Naive thymus-derived CD8-positive, alpha-beta T cell (primary cell): ENCODE data around the gene CNTRL. TPM values are rescaled to one million over a fixed set of nuclear protein-coding genes. Genes with fewer than 3 reads are reported as not detected.
"Not testable (repeated sequence)": the region's sequence is repeated elsewhere in the genome, so short reads cannot be mapped to it uniquely, and the experiment has no call there.

Source experiments
- ATAC-seq, 2 donors: fragments of 150-1000 bp; cut with Tn5 transposase in 1 of 2; sonication (Bioruptor Pico), chemical (Tn5 transposase) in 1 of 2; 1 replicate in 1 of 2; 2 replicates in 1 of 2; pipeline ENCODE4 v1.10.0; 2021; ENCODE audit warnings: mild to moderate bottlenecking in 2 of 2, moderate library complexity in 2 of 2
- POLR2A ChIA-PET: fragments of 350-600 bp; sonication (Branson Sonifier 250); formaldehyde crosslinking; loops from one replicate; lab custom pipeline; 2021; ENCODE audit warnings: antibody characterized with exemption; lab: Charles Lee
- DNase-seq, 10 donors: peaks; one replicate each; pipeline versions ENCODE4 v3.0.0 to v3.0.0-alpha.2; 2020 to 2022
- H3K27ac Mint-ChIP-seq, 10 donors: one replicate each; pipeline ENCODE4 v1.8.0; 2020 to 2022; ENCODE audit warnings: mild to moderate bottlenecking in 10 of 10, mixed read lengths in 10 of 10, moderate library complexity in 4 of 10, inconsistent platforms in 1 of 10
- H3K27me3 Mint-ChIP-seq, 5 donors: one replicate each; pipeline ENCODE4 v1.8.0; 2021 to 2022; ENCODE audit warnings: mixed read lengths in 5 of 5
- H3K36me3 Mint-ChIP-seq, 3 donors: one replicate each; pipeline ENCODE4 v1.8.0; 2020 to 2022; ENCODE audit warnings: mixed read lengths in 3 of 3, mild to moderate bottlenecking in 2 of 3, inconsistent platforms in 1 of 3
- H3K4me1 Mint-ChIP-seq, 4 donors: one replicate each; pipeline ENCODE4 v1.8.0; 2021 to 2022; ENCODE audit warnings: mixed read lengths in 4 of 4
- H3K4me3 Mint-ChIP-seq, 10 donors: one replicate each; pipeline ENCODE4 v1.8.0; 2020 to 2022; ENCODE audit warnings: mild to moderate bottlenecking in 10 of 10, mixed read lengths in 10 of 10, moderate library complexity in 6 of 10, inconsistent platforms in 1 of 10
- H3K9me3 Mint-ChIP-seq, 9 donors: one replicate each; pipeline ENCODE4 v1.8.0; 2020 to 2022; ENCODE audit warnings: mixed read lengths in 9 of 9, mild to moderate bottlenecking in 3 of 9, inconsistent platforms in 1 of 9, moderate library complexity in 1 of 9
- polyA plus RNA-seq, 3 donors: library from polyadenylated mRNA; unstranded; fragments of 300-500 nt; fragmentation: Illumina TruSeq; gene quantifications; one replicate each; pipeline ENCODE4 v1.2.3, GENCODE V29; 2021
- total RNA-seq, 8 experiments: library from RNA in 2 of 8; stranded (reverse) in 2 of 8; gene quantifications; one replicate each; pipeline ENCODE4 v1.2.3 and lab custom pipeline; 2021 to 2026

Gene CNTRL
- total and polyA plus RNA-seq, 5 experiments from 2014 or later: 6.5 to 115 (median 20.6) TPM

- H3K4me3 Mint-ChIP-seq: peak overlapping the region in 4 of 10 donors; percentile 3 to 65 (median 38)
- H3K4me1 Mint-ChIP-seq: peaks cover 16 to 33% (median 23%) of the 10 kb centered on the region in 4 donors
- ATAC-seq (no peak), DNase-seq (no peak)
- no peaks in the 10 kb centered on the region for H3K9me3 Mint-ChIP-seq
- no peaks in the 10 kb centered on the region for H3K27me3 Mint-ChIP-seq
- peak overlapping the region; percentile 23 to 93 (median 83) for H3K27ac Mint-ChIP-seq
- H3K36me3 Mint-ChIP-seq: peaks cover 4 to 94% (median 50%) of the 10 kb centered on the region in 3 donors
- POLR2A ChIA-PET: interaction anchor here (0.6 to 2.2 kb wide), 4 partner anchors 15 to 46 kb away, joined by 3 to 10 read pairs (median 4); no protein-coding TSS in a partner anchor
These were observed 93.3 kb downstream of the CNTRL start for GRCh38 chr9:121168052-121168451.

DNA sequence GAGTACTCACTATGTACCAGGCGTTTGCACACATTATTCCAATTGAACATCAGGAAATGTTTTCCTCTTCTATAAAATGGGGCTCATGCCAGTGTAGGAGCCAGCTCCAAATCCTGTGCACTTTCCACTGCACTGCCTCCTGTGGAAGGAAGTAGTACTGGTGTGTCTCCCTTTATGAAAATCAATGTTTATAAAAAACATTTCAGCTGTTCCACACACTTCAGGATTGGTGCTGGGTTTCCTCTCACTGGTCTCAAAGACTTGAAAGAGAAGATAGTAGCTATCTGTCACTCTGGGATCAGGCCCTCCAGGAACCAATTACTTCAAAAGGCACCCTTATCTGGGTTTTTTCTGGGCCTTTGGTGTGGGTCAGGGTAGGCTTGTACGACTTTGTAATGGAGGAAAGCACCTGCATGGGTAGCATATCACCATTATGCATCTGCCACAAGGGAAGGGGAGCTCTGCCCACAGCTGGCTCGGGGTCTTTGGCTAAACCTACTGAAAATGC is 94.4 kb downstream of the CNTRL start:
- no peaks in the 10 kb centered on the region for H3K9me3 Mint-ChIP-seq
- peaks cover 4 to 95% (median 53%) of the 10 kb centered on the region in 3 donors for H3K36me3 Mint-ChIP-seq
- POLR2A ChIA-PET: interaction anchor here (0.9 to 2.2 kb wide), 5 partner anchors 33 to 286 kb away, joined by 3 to 10 read pairs (median 4); partner anchors contain the start of gene RAB14
- no peaks in the 10 kb centered on the region for H3K27me3 Mint-ChIP-seq
- H3K27ac Mint-ChIP-seq: peak overlapping the region; percentile 78 to 94 (median 84)
- H3K4me1 Mint-ChIP-seq: peaks cover 18 to 33% (median 23%) of the 10 kb centered on the region in 4 donors
- peak overlapping the region in 7 of 10 donors; percentile 16 to 63 (median 54) for H3K4me3 Mint-ChIP-seq
- peak in 7 of 10 donors; percentile 23 to 53 (median 41) for DNase-seq
- ATAC-seq: peak; percentile 87

- no peak for DNase-seq
- H3K27me3 Mint-ChIP-seq: no peaks in the 10 kb centered on the region
- no peak overlapping the region for H3K4me3 Mint-ChIP-seq
- no peaks in the 10 kb centered on the region for H3K9me3 Mint-ChIP-seq
- H3K4me1 Mint-ChIP-seq: peaks cover 18 to 33% (median 23%) of the 10 kb centered on the region in 4 donors
- ATAC-seq: no peak
- POLR2A ChIA-PET: interaction anchor here (0.7 to 1.3 kb wide), 4 partner anchors 11 to 255 kb away, joined by 3 to 5 read pairs (median 4); partner anchors contain the start of gene RAB14
- H3K27ac Mint-ChIP-seq: peak overlapping the region in 8 of 10 donors; percentile 7 to 91 (median 65)
- H3K36me3 Mint-ChIP-seq: peaks cover 4 to 96% (median 47%) of the 10 kb centered on the region in 3 donors
These were observed 96.5 kb downstream of the CNTRL start for GRCh38 chr9:121171236-121171635.

GRCh38 chr9:121172726-121173487 is 98.2 kb downstream of the CNTRL start:
- Mint-ChIP-seq H3K36me3 (peaks cover 2 to 95% (median 38%) of the 10 kb centered on the region in 3 donors), H3K9me3 (no peaks in the 10 kb centered on the region), H3K27ac (peak overlapping the region in 8 of 10 donors; percentile 6 to 85 (median 52)), H3K4me1 (peaks cover 13 to 24% (median 17%) of the 10 kb centered on the region in 4 donors), H3K27me3 (no peaks in the 10 kb centered on the region), H3K4me3 (no peak overlapping the region)
- POLR2A ChIA-PET: no interaction called here
- DNase-seq (no peak), ATAC-seq (no peak)

DNA sequence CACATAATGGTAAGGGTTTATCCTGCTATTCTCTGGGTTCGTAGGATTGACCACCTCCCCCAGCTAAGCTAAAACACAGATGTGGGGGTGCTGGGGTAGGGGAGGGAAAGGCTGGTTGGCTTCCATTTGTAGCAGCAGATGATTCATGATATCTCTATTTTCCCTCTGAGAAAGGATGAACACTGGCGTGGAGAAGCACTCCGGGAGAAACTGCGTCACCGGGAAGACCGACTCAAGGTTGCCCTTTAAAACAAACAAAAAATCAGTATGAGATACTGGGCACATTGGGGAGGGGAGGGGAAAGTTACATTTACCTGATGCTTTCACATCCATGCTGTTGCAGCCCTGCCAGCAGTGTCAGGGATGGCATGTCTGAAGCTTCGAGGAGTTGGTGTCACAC is 98.7 kb downstream of the CNTRL start:
- H3K4me3 Mint-ChIP-seq: no peak overlapping the region
- DNase-seq (no peak), ATAC-seq (no peak)
- no peaks in the 10 kb centered on the region for H3K27me3 Mint-ChIP-seq
- peaks cover 0 to 95% (median 36%) of the 10 kb centered on the region in 3 donors for H3K36me3 Mint-ChIP-seq
- peaks cover 7 to 18% (median 11%) of the 10 kb centered on the region in 4 donors for H3K4me1 Mint-ChIP-seq
- H3K9me3 Mint-ChIP-seq: no peaks in the 10 kb centered on the region
- POLR2A ChIA-PET: no interaction called here
- peak overlapping the region in 9 of 10 donors; percentile 43 to 85 (median 73) for H3K27ac Mint-ChIP-seq

GRCh38 chr9:121178676-121179372 is 104.1 kb downstream of the CNTRL start:
- Mint-ChIP-seq H3K27me3 (no peaks in the 10 kb centered on the region), H3K36me3 (peaks cover 0 to 89% (median 10%) of the 10 kb centered on the region in 3 donors), H3K9me3 (no peaks in the 10 kb centered on the region), H3K4me1 (peaks cover 4 to 25% (median 16%) of the 10 kb centered on the region in 4 donors), H3K27ac (peak overlapping the region in 5 of 10 donors; percentile 12 to 77 (median 27)), H3K4me3 (no peak overlapping the region)
- no peak for DNase-seq
- POLR2A ChIA-PET: interaction anchor here (0.6 to 1.2 kb wide), 2 partner anchors 23 to 57 kb away, joined by 3 to 5 read pairs; partner anchors contain the start of gene RAB14
- ATAC-seq: no peak

DNA sequence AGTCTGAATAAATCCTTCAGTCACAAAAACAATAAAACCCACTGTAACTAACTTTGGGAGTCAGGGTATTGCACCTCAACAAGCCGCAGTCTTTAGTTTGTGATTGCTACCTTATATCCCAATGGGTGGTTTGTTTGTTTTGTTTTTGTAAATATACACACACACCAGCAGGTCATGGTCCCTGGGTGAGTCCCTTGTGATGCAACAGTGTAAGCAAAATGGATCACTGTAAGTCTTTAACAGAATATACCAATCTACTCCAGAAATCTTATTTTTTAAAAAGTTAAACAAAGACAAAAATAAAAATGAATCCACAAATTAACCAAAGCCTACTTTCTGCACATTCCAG is 104.6 kb downstream of the CNTRL start:
- H3K27me3 Mint-ChIP-seq, DNase-seq: not testable (repeated sequence)

GRCh38 chr9:121179930-121180681 is 105.4 kb downstream of the CNTRL start:
- ATAC-seq (no peak), DNase-seq (no peak)
- Mint-ChIP-seq H3K27ac (peak overlapping the region; percentile 11 to 83 (median 65)), H3K4me3 (no peak overlapping the region), H3K27me3 (no peaks in the 10 kb centered on the region), H3K4me1 (peaks cover 5 to 36% (median 24%) of the 10 kb centered on the region in 4 donors), H3K9me3 (no peaks in the 10 kb centered on the region), H3K36me3 (peaks cover 0 to 88% (median 9%) of the 10 kb centered on the region in 3 donors)
- POLR2A ChIA-PET: no interaction called here

More for the DNA sequence above, 104.6 kb downstream of the CNTRL start:
- H3K36me3 Mint-ChIP-seq: peaks cover 0 to 88% (median 9%) of the 10 kb centered on the region in 3 donors
- H3K4me1 Mint-ChIP-seq: peaks cover 3 to 30% (median 18%) of the 10 kb centered on the region in 4 donors
- H3K27ac Mint-ChIP-seq: peak overlapping the region in 5 of 10 donors; percentile 20 to 77 (median 43)
- not testable (repeated sequence) for H3K4me3 Mint-ChIP-seq, ATAC-seq, H3K9me3 Mint-ChIP-seq
- POLR2A ChIA-PET: interaction anchor here (0.6 kb wide), 1 partner anchor 57 kb away, joined by 3 read pairs; no protein-coding TSS in a partner anchor

DNA sequence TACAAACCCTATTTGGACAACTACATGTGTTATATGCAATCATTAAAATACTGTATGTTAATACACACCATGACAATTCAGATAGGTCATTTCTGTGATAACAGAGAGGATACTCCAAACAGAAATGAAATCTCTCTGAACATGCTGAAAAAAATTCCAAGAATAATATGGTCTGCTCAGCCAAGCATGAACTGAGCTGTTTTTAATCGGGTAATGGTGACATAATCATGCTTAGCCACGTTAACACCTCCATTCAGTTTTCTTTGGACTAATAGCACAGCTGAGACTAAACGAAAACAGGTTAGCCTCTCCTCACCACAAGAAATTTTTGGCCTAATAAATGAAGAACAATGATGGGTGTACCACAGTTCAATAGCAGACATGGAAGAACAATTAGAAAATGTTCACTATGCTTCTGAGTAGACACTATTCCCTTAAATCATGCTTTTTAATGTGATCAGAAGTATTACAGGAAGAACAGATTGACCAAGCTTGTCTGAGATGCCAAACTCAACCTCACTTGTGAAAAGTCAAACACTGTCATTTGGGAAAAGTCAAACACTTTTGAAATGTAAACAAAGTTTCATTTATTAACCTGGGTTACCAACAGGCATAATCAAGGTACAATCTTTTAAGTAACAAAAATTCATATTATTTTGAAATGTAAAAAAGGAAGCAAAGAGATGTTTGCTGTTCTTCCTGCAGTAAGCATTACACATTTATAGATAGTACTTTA is 107.5 kb downstream of the CNTRL start:
- ATAC-seq (no peak), DNase-seq (no peak)
- Mint-ChIP-seq H3K4me3 (no peak overlapping the region), H3K36me3 (peaks cover 0 to 84% (median 15%) of the 10 kb centered on the region in 3 donors), H3K27me3 (no peaks in the 10 kb centered on the region), H3K27ac (peak overlapping the region in 9 of 10 donors; percentile 16 to 88 (median 72)), H3K9me3 (no peaks in the 10 kb centered on the region), H3K4me1 (peaks cover 19 to 56% (median 41%) of the 10 kb centered on the region in 4 donors)
- POLR2A ChIA-PET: interaction anchor here (0.7 to 1.2 kb wide), 2 partner anchors 19 to 65 kb away, joined by 3 to 4 read pairs; no protein-coding TSS in a partner anchor

GRCh38 chr9:121182989-121183388 is 108.2 kb downstream of the CNTRL start:
- Mint-ChIP-seq H3K4me1 (peaks cover 19 to 63% (median 48%) of the 10 kb centered on the region in 4 donors), H3K4me3 (no peak overlapping the region)

More at GRCh38 chr9:121182989-121183388, 108.2 kb downstream of the CNTRL start:
- POLR2A ChIA-PET: interaction anchor here (1.2 kb wide), 1 partner anchor 18 kb away, joined by 3 read pairs; no protein-coding TSS in a partner anchor
- H3K9me3 Mint-ChIP-seq: no peaks in the 10 kb centered on the region
- no peak for ATAC-seq
- H3K36me3 Mint-ChIP-seq: peaks cover 0 to 83% (median 15%) of the 10 kb centered on the region in 3 donors
- H3K27me3 Mint-ChIP-seq: no peaks in the 10 kb centered on the region
- DNase-seq: no peak
- peak overlapping the region; percentile 36 to 93 (median 74) for H3K27ac Mint-ChIP-seq
